ENCODE data around the gene NTRK2.

The NTRK2 gene

DNA sequence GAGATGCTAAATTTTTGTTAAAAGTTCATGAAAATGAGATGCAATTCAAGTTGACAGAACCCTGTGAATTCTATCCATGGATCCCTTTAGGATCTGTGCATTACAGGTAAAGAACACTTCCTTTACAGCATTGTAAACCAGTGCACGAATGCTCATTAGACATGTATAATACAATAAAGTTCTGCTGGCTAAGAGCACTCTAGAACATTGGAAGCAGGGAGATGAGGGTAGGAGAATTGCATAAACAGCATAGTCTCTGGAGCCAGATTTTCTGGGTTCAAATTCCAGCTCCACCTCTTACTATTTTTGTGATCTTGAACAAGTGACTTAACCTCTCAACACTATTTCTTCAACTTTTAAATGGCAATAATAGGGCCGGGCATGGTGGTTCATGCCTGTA is 300.2 kb downstream of the NTRK2 start:
- TF ChIP-seq, protein P1, sequence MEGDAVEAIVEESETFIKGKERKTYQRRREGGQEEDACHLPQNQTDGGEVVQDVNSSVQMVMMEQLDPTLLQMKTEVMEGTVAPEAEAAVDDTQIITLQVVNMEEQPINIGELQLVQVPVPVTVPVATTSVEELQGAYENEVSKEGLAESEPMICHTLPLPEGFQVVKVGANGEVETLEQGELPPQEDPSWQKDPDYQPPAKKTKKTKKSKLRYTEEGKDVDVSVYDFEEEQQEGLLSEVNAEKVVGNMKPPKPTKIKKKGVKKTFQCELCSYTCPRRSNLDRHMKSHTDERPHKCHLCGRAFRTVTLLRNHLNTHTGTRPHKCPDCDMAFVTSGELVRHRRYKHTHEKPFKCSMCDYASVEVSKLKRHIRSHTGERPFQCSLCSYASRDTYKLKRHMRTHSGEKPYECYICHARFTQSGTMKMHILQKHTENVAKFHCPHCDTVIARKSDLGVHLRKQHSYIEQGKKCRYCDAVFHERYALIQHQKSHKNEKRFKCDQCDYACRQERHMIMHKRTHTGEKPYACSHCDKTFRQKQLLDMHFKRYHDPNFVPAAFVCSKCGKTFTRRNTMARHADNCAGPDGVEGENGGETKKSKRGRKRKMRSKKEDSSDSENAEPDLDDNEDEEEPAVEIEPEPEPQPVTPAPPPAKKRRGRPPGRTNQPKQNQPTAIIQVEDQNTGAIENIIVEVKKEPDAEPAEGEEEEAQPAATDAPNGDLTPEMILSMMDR (IDR thresholded peaks at IDR 0.05; ENCODE audit: control extremely low read depth, extremely low read depth, low read depth, missing control alignments) = no peak
- CTCF ChIA-PET = no interaction called here
- POLR2A ChIA-PET = no interaction called here
- no peak for DNase-seq (ENCODE audit: extremely low spot score)

DNA sequence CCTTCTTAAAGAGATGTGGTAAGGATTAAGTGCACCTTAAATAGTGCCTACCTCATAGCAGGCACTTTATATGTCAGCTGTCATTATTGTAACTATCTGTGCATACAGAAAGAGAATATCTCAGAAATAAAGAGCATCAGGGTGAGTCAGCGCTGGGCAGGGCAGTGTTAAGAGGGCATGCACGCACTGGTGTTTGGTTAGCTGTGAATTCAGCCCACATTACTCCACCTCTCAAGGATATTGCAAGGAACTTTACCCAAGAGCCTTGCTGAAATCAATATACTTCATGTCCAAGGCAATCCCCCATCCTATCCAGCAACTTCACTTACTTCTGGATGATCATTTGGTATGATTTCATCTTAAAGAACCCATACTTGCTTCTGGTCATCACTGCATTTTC is 300.9 kb downstream of the NTRK2 start:
- ChIA-PET CTCF (interaction anchor here (1.2 kb wide), 1 partner anchor 18 kb away, joined by 3 read pairs; no protein-coding TSS in a partner anchor), POLR2A (no interaction called here)
- no peak for DNase-seq (ENCODE audit: extremely low spot score)
- TF ChIP-seq, protein P1 (IDR thresholded peaks at IDR 0.05; ENCODE audit: control extremely low read depth, extremely low read depth, low read depth, missing control alignments) = no peak

- ChIA-PET POLR2A (no interaction called here), CTCF (interaction anchor here (1.2 to 1.6 kb wide), 2 partner anchors 17 to 26 kb away, joined by 3 to 5 read pairs; no protein-coding TSS in a partner anchor)
These were observed 302.0 kb downstream of the NTRK2 start for GRCh38 chr9:84971571-84971970.

GRCh38 chr9:84974258-84974657 is 304.7 kb downstream of the NTRK2 start:
- POLR2A ChIA-PET = no interaction called here
- TF ChIP-seq, protein P1 (IDR thresholded peaks at IDR 0.05; ENCODE audit: control extremely low read depth, extremely low read depth, low read depth, missing control alignments) = no peak
- no peak for DNase-seq (ENCODE audit: extremely low spot score)
- CTCF ChIA-PET = interaction anchor here (1.4 kb wide), 1 partner anchor 570 kb away, joined by 3 read pairs; no protein-coding TSS in a partner anchor

More at GRCh38 chr9:84971571-84971970, 302.0 kb downstream of the NTRK2 start:
- DNase-seq (ENCODE audit: extremely low spot score) = no peak
- TF ChIP-seq, protein P1 (IDR thresholded peaks at IDR 0.05; ENCODE audit: control extremely low read depth, extremely low read depth, low read depth, missing control alignments) = no peak

- DNase-seq (ENCODE audit: extremely low spot score) = no peak
- ChIA-PET CTCF (interaction anchor here (1.4 kb wide), 1 partner anchor 571 kb away, joined by 3 read pairs; no protein-coding TSS in a partner anchor), POLR2A (no interaction called here)
- TF ChIP-seq, protein P1 (IDR thresholded peaks at IDR 0.05; ENCODE audit: control extremely low read depth, extremely low read depth, low read depth, missing control alignments) = no peak
These were observed 305.3 kb downstream of the NTRK2 start for GRCh38 chr9:84974855-84975254.

GRCh38 chr9:84975926-84976325 is 306.4 kb downstream of the NTRK2 start:
- TF ChIP-seq, protein P1 (IDR thresholded peaks at IDR 0.05; ENCODE audit: control extremely low read depth, extremely low read depth, low read depth, missing control alignments) = no peak
- POLR2A ChIA-PET = no interaction called here
- CTCF ChIA-PET = no interaction called here
- no peak for DNase-seq (ENCODE audit: extremely low spot score)

Data from GM10248 (cell line).